ENCODE results near the gene METRNL.

The METRNL gene

GRCh38 chr17:83084621-83085056 is 5.2 kb downstream of the METRNL start:
- Histone ChIP-seq H3K27me3 (ENCODE audit: control insufficient read depth, insufficient read depth, low read length) (peaks cover 20% of the 10 kb centered on the region), H3K36me3 (ENCODE audit: control insufficient read depth, low read depth, low read length) (no peaks in the 10 kb centered on the region), H3K9ac (ENCODE audit: low read length) (no peak overlapping the region), H3K27ac (ENCODE audit: low read length) (no peak overlapping the region), H3K4me3 (ENCODE audit: low read length) (no peak overlapping the region), H3K9me3 (ENCODE audit: control insufficient read depth, low read depth, low read length) (no peaks in the 10 kb centered on the region), H3K4me1 (ENCODE audit: control insufficient read depth, low read depth, low read length) (peaks cover 16% of the 10 kb centered on the region)

DNA sequence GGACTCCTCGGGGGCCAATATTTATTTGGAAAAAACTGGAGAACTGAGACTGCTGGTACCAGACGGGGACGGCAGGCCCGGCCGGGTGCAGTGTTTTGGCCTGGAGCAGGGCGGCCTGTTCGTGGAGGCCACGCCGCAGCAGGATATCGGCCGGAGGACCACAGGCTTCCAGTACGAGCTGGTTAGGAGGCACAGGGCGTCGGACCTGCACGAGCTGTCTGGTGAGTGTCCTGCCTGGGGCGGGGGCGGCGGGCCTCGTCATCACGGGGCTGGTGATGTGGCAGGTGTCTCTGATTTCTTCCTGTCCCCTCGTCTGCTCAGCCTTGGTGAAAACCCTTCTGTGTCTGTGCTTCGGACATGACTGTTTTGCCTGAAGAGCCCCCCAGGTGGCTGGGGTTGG is 5.7 kb downstream of the METRNL start:
- no peak overlapping the region for H3K9ac ChIP-seq (ENCODE audit: low read length)
- H3K27ac ChIP-seq (ENCODE audit: low read length) = no peak overlapping the region
- peaks cover 16% of the 10 kb centered on the region for H3K4me1 ChIP-seq (ENCODE audit: control insufficient read depth, low read depth, low read length)
- peaks cover 20% of the 10 kb centered on the region for H3K27me3 ChIP-seq (ENCODE audit: control insufficient read depth, insufficient read depth, low read length)
- H3K9me3 ChIP-seq (ENCODE audit: control insufficient read depth, low read depth, low read length) = no peaks in the 10 kb centered on the region
- H3K36me3 ChIP-seq (ENCODE audit: control insufficient read depth, low read depth, low read length) = no peaks in the 10 kb centered on the region
- H3K4me3 ChIP-seq (ENCODE audit: low read length) = no peak overlapping the region

- Histone ChIP-seq H3K4me3 (ENCODE audit: low read length) (no peak overlapping the region), H3K9ac (ENCODE audit: low read length) (no peak overlapping the region), H3K9me3 (ENCODE audit: control insufficient read depth, low read depth, low read length) (no peaks in the 10 kb centered on the region), H3K27ac (ENCODE audit: low read length) (no peak overlapping the region), H3K4me1 (ENCODE audit: control insufficient read depth, low read depth, low read length) (peaks cover 16% of the 10 kb centered on the region), H3K27me3 (ENCODE audit: control insufficient read depth, insufficient read depth, low read length) (peaks cover 20% of the 10 kb centered on the region), H3K36me3 (ENCODE audit: control insufficient read depth, low read depth, low read length) (no peaks in the 10 kb centered on the region)
Measured at GRCh38 chr17:83085526-83086198, 6.3 kb downstream of the METRNL start.

GRCh38 chr17:83086199-83086880 is 6.9 kb downstream of the METRNL start:
- H3K27me3 ChIP-seq (ENCODE audit: control insufficient read depth, insufficient read depth, low read length) = peaks cover 14% of the 10 kb centered on the region
- H3K36me3 ChIP-seq (ENCODE audit: control insufficient read depth, low read depth, low read length) = no peaks in the 10 kb centered on the region
- H3K9ac ChIP-seq (ENCODE audit: low read length) = no peak overlapping the region
- H3K9me3 ChIP-seq (ENCODE audit: control insufficient read depth, low read depth, low read length) = no peaks in the 10 kb centered on the region
- H3K27ac ChIP-seq (ENCODE audit: low read length) = no peak overlapping the region
- peaks cover 16% of the 10 kb centered on the region for H3K4me1 ChIP-seq (ENCODE audit: control insufficient read depth, low read depth, low read length)
- H3K4me3 ChIP-seq (ENCODE audit: low read length) = no peak overlapping the region

- H3K36me3 ChIP-seq (ENCODE audit: control insufficient read depth, low read depth, low read length) = no peaks in the 10 kb centered on the region
- no peak overlapping the region for H3K27ac ChIP-seq (ENCODE audit: low read length)
- no peak overlapping the region for H3K9ac ChIP-seq (ENCODE audit: low read length)
- H3K4me3 ChIP-seq (ENCODE audit: low read length) = no peak overlapping the region
- peaks cover 16% of the 10 kb centered on the region for H3K4me1 ChIP-seq (ENCODE audit: control insufficient read depth, low read depth, low read length)
- peaks cover 6% of the 10 kb centered on the region for H3K27me3 ChIP-seq (ENCODE audit: control insufficient read depth, insufficient read depth, low read length)
- H3K9me3 ChIP-seq (ENCODE audit: control insufficient read depth, low read depth, low read length) = no peaks in the 10 kb centered on the region
Measured at GRCh38 chr17:83086907-83087787, 7.7 kb downstream of the METRNL start.

GRCh38 chr17:83087788-83088360 is 8.5 kb downstream of the METRNL start:
- no peaks in the 10 kb centered on the region for H3K36me3 ChIP-seq (ENCODE audit: control insufficient read depth, low read depth, low read length)
- no peaks in the 10 kb centered on the region for H3K27me3 ChIP-seq (ENCODE audit: control insufficient read depth, insufficient read depth, low read length)
- H3K9ac ChIP-seq (ENCODE audit: low read length) = no peak overlapping the region
- H3K4me3 ChIP-seq (ENCODE audit: low read length) = no peak overlapping the region
- no peaks in the 10 kb centered on the region for H3K9me3 ChIP-seq (ENCODE audit: control insufficient read depth, low read depth, low read length)
- H3K27ac ChIP-seq (ENCODE audit: low read length) = no peak overlapping the region
- H3K4me1 ChIP-seq (ENCODE audit: control insufficient read depth, low read depth, low read length) = peaks cover 12% of the 10 kb centered on the region

DNA sequence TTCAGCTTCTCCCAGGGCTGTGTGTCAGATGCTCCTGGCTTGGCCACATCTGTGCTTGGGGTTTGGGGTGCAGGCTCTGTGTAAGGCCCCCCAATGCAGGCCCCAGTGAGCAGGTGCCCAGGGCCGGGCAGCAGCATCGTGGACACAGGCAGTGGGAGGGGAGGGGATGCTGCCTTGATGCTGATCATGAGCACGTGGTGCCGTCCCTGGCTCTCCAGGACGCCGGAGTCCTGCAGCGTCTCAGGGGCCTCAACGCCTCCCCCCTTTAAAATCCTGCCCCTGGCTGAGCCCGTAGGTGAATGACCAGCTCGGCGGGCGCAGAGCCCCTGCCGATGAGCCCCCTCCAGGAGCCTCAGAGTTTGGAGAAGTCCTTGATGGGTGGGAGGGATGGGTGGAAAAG is 9.0 kb downstream of the METRNL start:
- Histone ChIP-seq H3K4me1 (ENCODE audit: control insufficient read depth, low read depth, low read length) (peaks cover 8% of the 10 kb centered on the region), H3K27me3 (ENCODE audit: control insufficient read depth, insufficient read depth, low read length) (no peaks in the 10 kb centered on the region), H3K27ac (ENCODE audit: low read length) (no peak overlapping the region), H3K36me3 (ENCODE audit: control insufficient read depth, low read depth, low read length) (no peaks in the 10 kb centered on the region), H3K9me3 (ENCODE audit: control insufficient read depth, low read depth, low read length) (no peaks in the 10 kb centered on the region), H3K4me3 (ENCODE audit: low read length) (no peak overlapping the region), H3K9ac (ENCODE audit: low read length) (no peak overlapping the region)

DNA sequence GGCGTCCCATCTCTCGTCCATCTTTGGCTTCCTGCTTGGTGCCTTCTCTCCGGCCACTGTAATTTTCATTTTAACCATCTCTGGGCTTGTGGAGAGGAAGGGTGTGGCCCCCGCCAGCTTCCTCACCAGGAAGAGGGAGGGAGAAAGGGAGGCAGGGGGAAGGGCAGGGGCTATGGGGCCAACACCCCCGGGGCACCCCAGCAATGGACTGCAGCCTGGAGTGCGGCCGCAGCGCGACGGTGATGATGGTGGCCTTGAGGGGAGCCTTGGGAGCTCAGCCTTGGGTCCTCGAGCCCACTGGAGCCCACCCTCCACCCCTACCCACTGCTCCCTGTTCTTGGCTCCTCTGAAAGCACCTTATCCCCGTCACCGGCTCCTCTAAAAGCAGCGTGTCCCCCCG is 9.5 kb downstream of the METRNL start:
- Histone ChIP-seq H3K4me1 (ENCODE audit: control insufficient read depth, low read depth, low read length) (peaks cover 4% of the 10 kb centered on the region), H3K36me3 (ENCODE audit: control insufficient read depth, low read depth, low read length) (no peaks in the 10 kb centered on the region), H3K4me3 (ENCODE audit: low read length) (no peak overlapping the region)

DNA sequence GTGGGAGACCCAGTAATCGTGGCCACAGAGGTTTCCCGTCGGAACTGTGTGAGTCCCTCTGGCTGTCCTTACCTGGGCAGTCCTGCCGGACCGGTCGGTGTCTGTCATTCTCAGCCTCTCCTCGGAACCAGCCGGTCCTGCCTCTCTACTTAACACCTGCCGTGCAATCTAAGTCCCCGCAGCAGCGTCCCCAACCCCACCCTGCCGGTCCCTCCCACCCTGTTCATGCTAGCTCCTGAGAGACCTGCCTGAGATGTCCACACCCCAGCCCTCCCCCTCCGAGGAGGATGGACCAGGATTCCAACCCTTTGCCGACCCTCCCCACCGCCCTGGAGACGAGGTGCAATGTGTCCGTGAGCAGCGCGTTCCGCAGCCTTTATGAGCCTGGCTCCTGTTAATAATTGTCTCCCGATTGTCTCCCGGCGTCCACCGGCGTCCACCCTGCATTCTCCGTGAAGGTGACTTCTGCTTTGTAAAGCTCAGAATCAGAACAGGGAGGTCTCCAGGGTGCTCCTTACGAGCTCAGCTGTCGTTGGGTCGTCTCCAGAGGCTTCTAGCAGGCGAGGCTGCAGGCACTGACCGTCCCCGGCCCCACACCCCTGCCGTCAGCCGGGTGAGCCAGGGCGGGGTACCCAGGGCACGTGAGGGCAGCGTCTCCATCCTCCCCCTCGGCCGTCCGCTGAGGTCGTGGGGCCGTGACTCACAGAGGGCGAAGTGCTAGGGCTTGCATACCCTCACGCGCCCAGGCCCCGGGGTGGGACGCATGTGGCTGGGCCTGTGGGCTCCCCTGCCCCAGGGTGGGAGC is 10.1 kb downstream of the METRNL start:
- H3K9me3 ChIP-seq (ENCODE audit: control insufficient read depth, low read depth, low read length) = no peaks in the 10 kb centered on the region
- H3K27me3 ChIP-seq (ENCODE audit: control insufficient read depth, insufficient read depth, low read length) = no peaks in the 10 kb centered on the region
- no peaks in the 10 kb centered on the region for H3K36me3 ChIP-seq (ENCODE audit: control insufficient read depth, low read depth, low read length)
- no peaks in the 10 kb centered on the region for H3K4me1 ChIP-seq (ENCODE audit: control insufficient read depth, low read depth, low read length)
- H3K9ac ChIP-seq (ENCODE audit: low read length) = no peak overlapping the region
- H3K4me3 ChIP-seq (ENCODE audit: low read length) = no peak overlapping the region
- H3K27ac ChIP-seq (ENCODE audit: low read length) = no peak overlapping the region

More for the DNA sequence above, 9.5 kb downstream of the METRNL start:
- Histone ChIP-seq H3K9ac (ENCODE audit: low read length) (no peak overlapping the region), H3K27me3 (ENCODE audit: control insufficient read depth, insufficient read depth, low read length) (no peaks in the 10 kb centered on the region), H3K9me3 (ENCODE audit: control insufficient read depth, low read depth, low read length) (no peaks in the 10 kb centered on the region), H3K27ac (ENCODE audit: low read length) (no peak overlapping the region)

DNA sequence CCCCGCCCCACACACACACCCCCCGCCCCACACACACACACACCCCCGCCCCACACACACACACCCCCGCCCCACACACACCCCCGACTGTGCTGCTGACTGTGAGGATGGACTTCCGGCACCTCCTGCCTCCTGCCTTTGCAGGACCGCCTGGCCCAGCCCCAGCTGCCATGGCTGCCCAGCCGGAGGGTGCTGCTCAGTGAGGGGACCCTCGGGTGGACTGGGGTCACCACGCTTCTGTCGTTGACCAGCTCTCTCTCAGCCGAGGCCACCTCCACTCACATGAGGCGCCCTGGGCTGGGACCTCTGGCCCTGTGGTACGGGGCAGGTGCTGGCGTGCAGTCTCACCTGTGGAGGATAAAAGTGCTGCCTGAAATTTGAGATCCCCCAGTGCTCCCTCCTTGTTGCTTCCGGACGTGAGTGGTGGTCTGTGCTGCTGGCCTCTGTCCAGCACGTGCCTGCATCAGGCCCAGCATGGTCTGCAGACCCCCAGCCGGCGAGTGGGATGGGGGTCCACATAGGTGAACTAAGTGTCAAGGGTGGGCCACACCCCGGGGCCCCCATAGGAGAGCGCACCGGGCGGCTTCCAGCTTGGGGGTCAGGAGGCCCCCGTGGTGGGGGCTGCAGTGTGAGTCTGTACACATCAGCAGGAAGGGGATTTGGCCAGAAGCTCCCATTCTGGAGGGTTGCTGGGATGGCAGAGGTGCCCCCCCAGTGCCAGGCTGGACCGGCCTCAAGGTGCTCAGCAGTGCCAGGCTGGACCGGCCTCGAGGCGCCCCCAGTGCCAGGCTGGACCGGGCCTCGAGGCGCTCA is 11.2 kb downstream of the METRNL start:
- no peak overlapping the region for H3K27ac ChIP-seq (ENCODE audit: low read length)
- no peaks in the 10 kb centered on the region for H3K4me1 ChIP-seq (ENCODE audit: control insufficient read depth, low read depth, low read length)
- no peaks in the 10 kb centered on the region for H3K9me3 ChIP-seq (ENCODE audit: control insufficient read depth, low read depth, low read length)
- H3K9ac ChIP-seq (ENCODE audit: low read length) = no peak overlapping the region
- no peak overlapping the region for H3K4me3 ChIP-seq (ENCODE audit: low read length)
- no peaks in the 10 kb centered on the region for H3K27me3 ChIP-seq (ENCODE audit: control insufficient read depth, insufficient read depth, low read length)
- H3K36me3 ChIP-seq (ENCODE audit: control insufficient read depth, low read depth, low read length) = peaks cover 2% of the 10 kb centered on the region
